Measurements from ENCODE around the gene TSHZ2.

Gene TSHZ2

GRCh38 chr20:53331151-53331973, 359.2 kb downstream of the TSHZ2 start:
- no peak for DNase-seq

GRCh38 chr20:53332022-53332837, 360.1 kb downstream of the TSHZ2 start:
- no peak for DNase-seq

GRCh38 chr20:53334861-53335260, 362.7 kb downstream of the TSHZ2 start:
- DNase-seq = no peak

- DNase-seq = no peak
Measured at GRCh38 chr20:53335555-53335954, 363.4 kb downstream of the TSHZ2 start.

GRCh38 chr20:53336892-53337291, 364.7 kb downstream of the TSHZ2 start:
- no peak for DNase-seq

GRCh38 chr20:53337390-53338101, 365.4 kb downstream of the TSHZ2 start:
- no peak for DNase-seq

- DNase-seq = no peak
Measured at GRCh38 chr20:53338716-53339115, 366.6 kb downstream of the TSHZ2 start.

GRCh38 chr20:53342429-53342828, 370.3 kb downstream of the TSHZ2 start:
- DNase-seq = no peak

- no peak for DNase-seq
Measured at GRCh38 chr20:53343448-53343847, 371.3 kb downstream of the TSHZ2 start.

GRCh38 chr20:53344891-53345290, 372.7 kb downstream of the TSHZ2 start:
- DNase-seq = no peak

GRCh38 chr20:53345536-53346334, 373.6 kb downstream of the TSHZ2 start:
- DNase-seq = no peak

GRCh38 chr20:53346335-53346648, 374.1 kb downstream of the TSHZ2 start:
- no peak for DNase-seq

GRCh38 chr20:53349730-53350129, 377.6 kb downstream of the TSHZ2 start:
- no peak for DNase-seq

- DNase-seq = no peak
Measured at GRCh38 chr20:53352727-53353440, 380.7 kb downstream of the TSHZ2 start.

- DNase-seq = no peak
Measured at GRCh38 chr20:53354314-53354713, 382.2 kb downstream of the TSHZ2 start.

GRCh38 chr20:53355790-53356189, 383.6 kb downstream of the TSHZ2 start:
- no peak for DNase-seq

GRCh38 chr20:53359425-53359824, 387.3 kb downstream of the TSHZ2 start:
- DNase-seq = no peak

- DNase-seq = no peak
Measured at GRCh38 chr20:53360852-53361251, 388.7 kb downstream of the TSHZ2 start.

GRCh38 chr20:53362736-53363135, 390.6 kb downstream of the TSHZ2 start:
- no peak for DNase-seq

GRCh38 chr20:53364646-53365045, 392.5 kb downstream of the TSHZ2 start:
- no peak for DNase-seq

- DNase-seq = no peak
Measured at GRCh38 chr20:53365076-53365475, 392.9 kb downstream of the TSHZ2 start.

GRCh38 chr20:53365539-53366075, 393.4 kb downstream of the TSHZ2 start:
- no peak for DNase-seq

Data from suppressor macrophage treated with lipopolysaccharide for 4 hours (primary cell).